ENCODE results near the gene IRGQ.
"Not testable (repeated sequence)": the region's sequence is repeated elsewhere in the genome, so short reads cannot be mapped to it uniquely, and the experiment has no call there.

The IRGQ gene

GRCh38 chr19:43561139-43561970 lies 34.6 kb downstream of the IRGQ start:
- Mint-ChIP-seq H3K9me3 (no peaks in the 10 kb centered on the region), H3K27me3 (ENCODE audit: low read depth) (no peaks in the 10 kb centered on the region), H3K27ac (peak overlapping the region; percentile 95), H3K4me3 (no peak overlapping the region), H3K4me1 (ENCODE audit: low read depth) (peaks cover 32% of the 10 kb centered on the region), H3K36me3 (ENCODE audit: low read depth) (peaks cover 37% of the 10 kb centered on the region)
- DNase-seq (ENCODE audit: low spot score) = no peak

DNA sequence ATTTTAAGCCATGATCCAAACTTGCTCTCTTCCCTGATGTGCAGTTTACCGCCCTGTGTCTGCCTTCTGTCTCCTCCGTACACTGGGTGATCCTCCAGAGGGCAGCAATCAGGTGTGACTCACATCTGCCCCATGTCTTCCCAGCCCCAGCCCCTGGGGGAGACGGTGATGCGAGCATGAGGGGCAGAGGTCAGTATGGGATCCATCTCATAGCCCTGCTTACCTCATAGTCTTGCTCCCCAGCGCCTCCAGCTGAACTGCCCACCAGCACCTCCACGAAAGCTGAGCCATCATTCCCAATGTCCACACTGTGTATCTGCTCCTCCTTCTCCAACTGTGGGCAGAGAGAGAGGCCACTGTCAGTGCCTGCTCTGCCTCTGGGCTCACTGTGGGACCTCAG lies 35.2 kb downstream of the IRGQ start:
- no peak for DNase-seq (ENCODE audit: low spot score)
- Mint-ChIP-seq H3K27ac (peak overlapping the region; percentile 42), H3K4me3 (no peak overlapping the region), H3K9me3 (no peaks in the 10 kb centered on the region), H3K4me1 (ENCODE audit: low read depth) (peaks cover 32% of the 10 kb centered on the region), H3K36me3 (ENCODE audit: low read depth) (peaks cover 37% of the 10 kb centered on the region), H3K27me3 (ENCODE audit: low read depth) (no peaks in the 10 kb centered on the region)

GRCh38 chr19:43555185-43555770 lies 40.7 kb downstream of the IRGQ start:
- peaks cover 30% of the 10 kb centered on the region for H3K36me3 Mint-ChIP-seq (ENCODE audit: low read depth)
- no peaks in the 10 kb centered on the region for H3K9me3 Mint-ChIP-seq
- DNase-seq (ENCODE audit: low spot score) = peak; percentile 63
- no peak overlapping the region for H3K4me3 Mint-ChIP-seq
- peak overlapping the region; percentile 55 for H3K27ac Mint-ChIP-seq
- H3K27me3 Mint-ChIP-seq (ENCODE audit: low read depth) = no peaks in the 10 kb centered on the region
- peaks cover 8% of the 10 kb centered on the region for H3K4me1 Mint-ChIP-seq (ENCODE audit: low read depth)

- no peaks in the 10 kb centered on the region for H3K27me3 Mint-ChIP-seq (ENCODE audit: low read depth)
- H3K36me3 Mint-ChIP-seq (ENCODE audit: low read depth) = peaks cover 28% of the 10 kb centered on the region
- H3K9me3 Mint-ChIP-seq = no peaks in the 10 kb centered on the region
- H3K27ac Mint-ChIP-seq = no peak overlapping the region
- DNase-seq (ENCODE audit: low spot score) = no peak
- H3K4me3 Mint-ChIP-seq = no peak overlapping the region
- H3K4me1 Mint-ChIP-seq (ENCODE audit: low read depth) = peaks cover 8% of the 10 kb centered on the region
These were observed 41.5 kb downstream of the IRGQ start for GRCh38 chr19:43554317-43554895.

DNA sequence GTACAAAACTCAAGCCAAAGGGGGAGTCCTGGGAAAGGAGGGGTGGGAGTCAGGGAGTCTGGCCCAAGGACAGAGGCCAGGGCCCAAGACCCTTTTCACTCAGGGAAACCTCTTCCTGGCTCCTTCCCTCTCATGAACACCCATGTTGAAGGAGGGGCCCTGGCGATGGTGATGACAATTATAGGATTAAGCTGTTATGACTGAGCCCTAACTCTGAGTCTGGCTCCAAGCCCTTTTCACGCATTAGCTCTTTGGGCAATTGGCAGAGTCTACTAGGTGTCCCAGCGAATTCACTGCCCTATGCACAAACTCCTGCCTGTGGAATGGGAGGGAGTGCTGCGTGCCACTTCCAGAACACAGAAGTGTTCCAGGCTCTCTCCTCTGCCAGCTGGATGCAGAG lies 42.3 kb downstream of the IRGQ start:
- H3K9me3 Mint-ChIP-seq = no peaks in the 10 kb centered on the region
- no peak overlapping the region for H3K4me3 Mint-ChIP-seq
- no peaks in the 10 kb centered on the region for H3K27me3 Mint-ChIP-seq (ENCODE audit: low read depth)
- peaks cover 28% of the 10 kb centered on the region for H3K36me3 Mint-ChIP-seq (ENCODE audit: low read depth)
- peaks cover 8% of the 10 kb centered on the region for H3K4me1 Mint-ChIP-seq (ENCODE audit: low read depth)
- DNase-seq (ENCODE audit: low spot score) = no peak
- H3K27ac Mint-ChIP-seq = no peak overlapping the region

- Mint-ChIP-seq H3K4me1 (ENCODE audit: low read depth) (peaks cover 8% of the 10 kb centered on the region), H3K4me3 (no peak overlapping the region), H3K36me3 (ENCODE audit: low read depth) (peaks cover 26% of the 10 kb centered on the region), H3K27ac (no peak overlapping the region), H3K9me3 (no peaks in the 10 kb centered on the region), H3K27me3 (ENCODE audit: low read depth) (no peaks in the 10 kb centered on the region)
- no peak for DNase-seq (ENCODE audit: low spot score)
These were observed 43.3 kb downstream of the IRGQ start for GRCh38 chr19:43552616-43553015.

DNA sequence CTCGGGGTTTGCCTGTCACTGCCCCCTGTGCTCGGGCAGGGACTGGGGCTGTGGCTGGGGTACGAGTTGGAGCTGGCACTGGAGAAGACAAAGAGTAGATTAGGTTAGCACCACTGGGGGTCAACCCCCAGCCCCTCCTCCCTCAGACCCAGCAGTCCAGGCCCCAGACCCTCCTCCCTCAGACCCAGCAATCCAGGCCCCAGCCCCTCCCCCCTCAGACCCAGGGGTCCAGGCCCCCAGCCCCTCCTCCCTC lies 43.8 kb downstream of the IRGQ start:
- no peaks in the 10 kb centered on the region for H3K9me3 Mint-ChIP-seq
- no peaks in the 10 kb centered on the region for H3K27me3 Mint-ChIP-seq (ENCODE audit: low read depth)
- DNase-seq (ENCODE audit: low spot score) = no peak
- peaks cover 8% of the 10 kb centered on the region for H3K4me1 Mint-ChIP-seq (ENCODE audit: low read depth)
- no peak overlapping the region for H3K27ac Mint-ChIP-seq
- peaks cover 22% of the 10 kb centered on the region for H3K36me3 Mint-ChIP-seq (ENCODE audit: low read depth)
- H3K4me3 Mint-ChIP-seq = no peak overlapping the region

DNA sequence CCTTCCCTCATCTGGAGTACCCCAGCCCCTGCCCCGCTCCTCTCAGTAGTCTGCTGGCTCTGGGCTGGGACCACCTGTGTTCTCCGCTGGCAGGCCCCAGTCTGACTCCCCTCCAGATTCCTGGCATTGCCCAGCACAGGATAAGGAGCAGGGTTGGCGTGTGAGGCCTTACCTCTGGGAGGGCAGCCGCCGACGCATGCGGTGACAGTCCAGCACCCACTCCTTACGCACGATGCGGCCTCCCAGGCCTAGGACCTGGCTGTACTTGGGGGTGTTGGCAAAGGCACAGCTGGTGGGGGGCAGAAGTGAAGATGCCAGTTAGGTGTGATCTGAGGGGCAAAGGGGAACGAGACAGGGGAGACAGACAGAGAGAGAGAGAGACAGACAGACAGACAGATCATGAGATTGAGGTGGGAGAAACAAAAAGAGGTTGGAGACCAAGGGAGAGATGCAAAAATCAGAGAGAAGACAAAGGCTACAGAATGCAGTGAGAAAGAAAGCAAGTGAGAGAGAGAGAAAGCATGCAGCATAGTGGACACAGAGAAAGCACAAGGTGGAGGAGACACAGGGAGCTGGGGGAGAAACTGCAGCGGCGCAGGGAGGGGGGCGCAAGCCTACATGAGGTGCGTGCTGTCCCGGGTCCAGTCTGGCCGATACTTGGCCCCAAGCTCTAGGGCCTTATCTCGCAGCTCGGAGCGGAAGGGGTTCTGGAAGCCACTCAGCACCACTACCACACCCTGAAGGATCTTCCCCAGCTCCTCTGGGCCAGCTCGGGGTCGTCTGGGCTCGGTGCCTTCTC lies 44.3 kb downstream of the IRGQ start:
- DNase-seq (ENCODE audit: low spot score) = no peak
- Mint-ChIP-seq H3K27me3 (ENCODE audit: low read depth) (no peaks in the 10 kb centered on the region), H3K9me3 (no peaks in the 10 kb centered on the region), H3K4me1 (ENCODE audit: low read depth) (peaks cover 8% of the 10 kb centered on the region), H3K27ac (no peak overlapping the region), H3K4me3 (no peak overlapping the region), H3K36me3 (ENCODE audit: low read depth) (peaks cover 22% of the 10 kb centered on the region)

DNA sequence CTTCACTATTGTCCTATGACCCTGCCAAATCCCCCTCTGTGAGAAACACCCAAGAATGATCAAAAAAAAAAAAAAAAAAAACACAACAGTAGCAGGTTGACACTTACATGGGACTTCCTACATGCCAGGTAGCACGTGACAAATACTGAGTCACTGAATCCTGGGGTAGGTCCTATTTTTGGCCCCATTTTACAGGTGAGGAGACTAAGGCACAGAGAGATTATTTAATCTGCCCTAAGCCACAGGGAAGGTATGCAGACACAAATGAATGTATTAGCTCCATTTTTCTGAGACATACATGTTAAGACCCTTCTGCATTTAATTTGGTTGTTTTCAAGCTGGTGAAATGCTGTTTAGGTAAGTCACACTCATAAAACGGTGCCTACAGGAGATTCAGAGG lies 47.2 kb downstream of the IRGQ start:
- Mint-ChIP-seq H3K36me3 (ENCODE audit: low read depth) (peaks cover 21% of the 10 kb centered on the region), H3K27me3 (ENCODE audit: low read depth) (no peaks in the 10 kb centered on the region), H3K27ac (no peak overlapping the region), H3K4me3 (no peak overlapping the region), H3K4me1 (ENCODE audit: low read depth) (no peaks in the 10 kb centered on the region), H3K9me3 (no peaks in the 10 kb centered on the region)
- DNase-seq (ENCODE audit: low spot score) = no peak

- not testable (repeated sequence) for H3K4me3 Mint-ChIP-seq; H3K27ac Mint-ChIP-seq; DNase-seq (ENCODE audit: low spot score); H3K27me3 Mint-ChIP-seq (ENCODE audit: low read depth); H3K9me3 Mint-ChIP-seq; H3K4me1 Mint-ChIP-seq (ENCODE audit: low read depth)
- peaks cover 28% of the 10 kb centered on the region for H3K36me3 Mint-ChIP-seq (ENCODE audit: low read depth)
These were observed 48.0 kb downstream of the IRGQ start for GRCh38 chr19:43547926-43548325.

DNA sequence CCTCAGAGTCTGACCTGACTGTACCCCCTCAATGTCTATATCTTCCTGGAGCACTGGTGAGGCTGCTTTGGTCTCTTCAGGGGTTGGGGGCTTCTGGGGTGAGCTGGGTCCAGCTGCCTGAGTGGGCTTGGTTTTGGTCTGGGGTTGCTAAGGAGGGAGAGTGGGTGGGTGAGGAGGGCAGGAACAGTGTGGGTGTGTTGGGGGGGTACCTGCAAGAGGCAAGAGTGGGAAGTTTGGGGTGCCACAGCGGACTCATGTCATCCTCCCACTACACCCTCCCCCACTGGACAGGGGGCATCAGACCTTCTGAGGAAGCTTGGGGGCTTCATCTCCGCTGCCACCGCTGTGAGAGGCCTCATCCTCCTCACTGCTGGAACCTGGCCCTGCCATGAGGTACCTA lies 49.4 kb downstream of the IRGQ start:
- H3K27me3 Mint-ChIP-seq (ENCODE audit: low read depth) = no peaks in the 10 kb centered on the region
- no peak overlapping the region for H3K4me3 Mint-ChIP-seq
- no peak for DNase-seq (ENCODE audit: low spot score)
- no peak overlapping the region for H3K27ac Mint-ChIP-seq
- H3K4me1 Mint-ChIP-seq (ENCODE audit: low read depth) = no peaks in the 10 kb centered on the region
- H3K36me3 Mint-ChIP-seq (ENCODE audit: low read depth) = peaks cover 29% of the 10 kb centered on the region
- no peaks in the 10 kb centered on the region for H3K9me3 Mint-ChIP-seq

DNA sequence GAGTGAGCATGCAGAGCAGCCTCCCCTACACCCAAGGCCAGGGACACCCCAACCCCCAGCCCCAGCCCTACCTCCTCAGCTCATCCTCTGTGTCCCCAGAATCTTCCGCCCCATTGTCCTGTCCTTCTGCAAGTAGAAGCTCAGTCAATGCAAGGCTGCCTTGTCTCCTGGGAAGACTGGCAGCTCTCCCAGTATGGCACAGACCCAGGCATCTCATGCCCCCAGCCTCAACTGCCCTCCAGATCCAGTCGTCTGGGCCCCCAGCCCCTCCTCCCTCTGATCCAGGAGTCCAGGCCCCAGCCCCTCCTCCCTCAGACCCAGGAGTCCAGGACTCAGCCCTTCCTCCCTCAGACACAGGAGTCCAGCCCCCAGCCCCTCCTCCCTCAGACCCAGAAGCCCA lies 50.0 kb downstream of the IRGQ start:
- Mint-ChIP-seq H3K27me3 (ENCODE audit: low read depth) (no peaks in the 10 kb centered on the region), H3K9me3 (no peaks in the 10 kb centered on the region), H3K4me1 (ENCODE audit: low read depth) (no peaks in the 10 kb centered on the region), H3K27ac (no peak overlapping the region), H3K36me3 (ENCODE audit: low read depth) (peaks cover 27% of the 10 kb centered on the region), H3K4me3 (no peak overlapping the region)
- DNase-seq (ENCODE audit: low spot score) = no peak

DNA sequence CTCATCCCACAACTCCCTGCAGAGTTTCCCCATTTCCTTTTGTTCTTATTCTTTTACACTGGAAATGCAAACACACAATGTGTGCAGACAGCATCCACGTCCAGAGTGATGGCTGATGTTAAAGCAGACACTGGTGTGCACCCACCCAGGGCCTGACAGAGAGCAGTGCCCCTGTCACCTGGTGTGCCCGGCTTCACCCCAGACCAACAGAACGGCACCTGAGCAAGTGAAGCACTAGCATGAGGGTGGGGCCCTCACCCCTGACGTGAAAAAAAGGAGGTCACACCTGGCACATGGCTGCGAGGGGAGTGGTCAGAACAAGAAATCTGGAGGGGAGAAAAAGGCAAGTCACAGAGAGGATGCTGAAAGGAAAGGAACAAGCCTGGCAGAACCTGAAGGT lies 50.7 kb downstream of the IRGQ start:
- H3K36me3 Mint-ChIP-seq (ENCODE audit: low read depth) = peaks cover 26% of the 10 kb centered on the region
- H3K9me3 Mint-ChIP-seq = no peaks in the 10 kb centered on the region
- H3K4me1 Mint-ChIP-seq (ENCODE audit: low read depth) = no peaks in the 10 kb centered on the region
- no peak overlapping the region for H3K27ac Mint-ChIP-seq
- H3K4me3 Mint-ChIP-seq = no peak overlapping the region
- no peak for DNase-seq (ENCODE audit: low spot score)
- H3K27me3 Mint-ChIP-seq (ENCODE audit: low read depth) = no peaks in the 10 kb centered on the region

DNA sequence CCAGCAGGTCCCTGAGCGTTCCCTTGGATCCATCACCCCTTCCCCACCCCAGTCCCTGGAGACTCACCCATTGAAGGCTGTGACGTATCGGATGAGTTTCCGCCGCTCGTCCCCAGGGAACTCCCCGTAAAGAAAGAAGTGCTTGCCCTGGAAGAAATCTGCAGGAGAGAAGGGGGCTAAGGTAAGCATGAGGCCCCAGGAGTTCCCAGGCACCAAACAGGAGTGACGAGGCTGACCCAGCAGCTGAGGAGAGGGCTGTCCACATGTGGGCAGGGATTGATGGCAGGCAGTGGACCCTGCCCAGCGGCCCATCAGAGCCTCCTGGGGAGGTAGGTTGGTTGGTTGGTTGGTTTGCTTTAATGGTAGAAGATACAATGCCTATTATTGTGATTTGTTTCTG lies 51.9 kb downstream of the IRGQ start:
- H3K4me1 Mint-ChIP-seq (ENCODE audit: low read depth) = no peaks in the 10 kb centered on the region
- DNase-seq (ENCODE audit: low spot score) = no peak
- H3K27ac Mint-ChIP-seq = no peak overlapping the region
- H3K4me3 Mint-ChIP-seq = no peak overlapping the region
- H3K9me3 Mint-ChIP-seq = peaks cover 3% of the 10 kb centered on the region
- H3K27me3 Mint-ChIP-seq (ENCODE audit: low read depth) = no peaks in the 10 kb centered on the region
- peaks cover 35% of the 10 kb centered on the region for H3K36me3 Mint-ChIP-seq (ENCODE audit: low read depth)

All from T-helper 2 cell treated with Interferon-gamma antibody and Interleukin-4, amounts not matched to agents 5 μg/mL and 100 μg/mL, for 36 hours (primary cell).